ENCODE measurements around the gene RNF135. TPM values are rescaled to one million over a fixed set of nuclear protein-coding genes. Genes with fewer than 3 reads are reported as not detected.
"Not testable (repeated sequence)": the region's sequence is repeated elsewhere in the genome, so short reads cannot be mapped to it uniquely, and the experiment has no call there.

Gene RNF135
- total RNA-seq, 2 experiments from 2014 or later = 0.29 TPM; not detected in 1

DNA sequence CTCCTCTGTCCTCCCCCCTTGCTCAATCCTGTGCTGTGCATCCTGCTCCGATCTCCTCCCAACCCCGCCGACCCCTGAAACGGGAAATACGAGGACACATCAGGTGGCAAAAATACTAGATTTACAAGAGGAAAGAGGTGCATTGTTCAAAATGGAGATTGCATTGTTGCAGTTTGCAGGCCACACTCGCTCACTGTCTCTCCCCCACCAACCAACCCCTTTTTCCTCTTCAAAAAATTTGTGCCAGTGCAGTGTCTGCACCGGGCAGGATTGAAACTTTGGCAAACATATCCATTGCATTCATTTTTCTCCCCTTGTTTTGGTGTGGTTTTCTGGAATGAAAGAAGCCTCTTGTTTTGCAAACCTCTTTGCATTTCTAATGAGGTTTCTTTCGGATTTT is 61.0 kb downstream of the RNF135 start:
- Histone ChIP-seq H3K4me3 (ENCODE audit: low read depth, low read length, poor library complexity, severe bottlenecking) (no peak overlapping the region), H3K9me3 (ENCODE audit: low read length) (no peaks in the 10 kb centered on the region), H3K79me2 (ENCODE audit: insufficient read depth, low read depth, low read length) (no peaks in the 10 kb centered on the region), H4K20me1 (ENCODE audit: insufficient read depth, low read length) (no peaks in the 10 kb centered on the region), H3K4me2 (ENCODE audit: low read length) (no peak overlapping the region), H3K4me1 (ENCODE audit: insufficient read depth, low read length, poor library complexity, severe bottlenecking) (no peaks in the 10 kb centered on the region), H2AFZ (ENCODE audit: low read length) (no peak overlapping the region), H3K27ac (ENCODE audit: low read depth, low read length, poor library complexity, severe bottlenecking) (no peak overlapping the region), H3K9me2 (ENCODE audit: insufficient read depth, low read length) (no peaks in the 10 kb centered on the region), H3K36me3 (ENCODE audit: insufficient read depth, low read length) (no peaks in the 10 kb centered on the region)
- POLR2A ChIA-PET = no interaction called here
- intact Hi-C loops (cut with micrococcal nuclease; ENCODE audit: unreplicated experiment) = no loop called here
- no peak for DNase-seq (ENCODE audit: low spot score)
- CTCF ChIA-PET (ENCODE audit: unreplicated experiment) = no interaction called here
- TF ChIP-seq, protein P1, sequence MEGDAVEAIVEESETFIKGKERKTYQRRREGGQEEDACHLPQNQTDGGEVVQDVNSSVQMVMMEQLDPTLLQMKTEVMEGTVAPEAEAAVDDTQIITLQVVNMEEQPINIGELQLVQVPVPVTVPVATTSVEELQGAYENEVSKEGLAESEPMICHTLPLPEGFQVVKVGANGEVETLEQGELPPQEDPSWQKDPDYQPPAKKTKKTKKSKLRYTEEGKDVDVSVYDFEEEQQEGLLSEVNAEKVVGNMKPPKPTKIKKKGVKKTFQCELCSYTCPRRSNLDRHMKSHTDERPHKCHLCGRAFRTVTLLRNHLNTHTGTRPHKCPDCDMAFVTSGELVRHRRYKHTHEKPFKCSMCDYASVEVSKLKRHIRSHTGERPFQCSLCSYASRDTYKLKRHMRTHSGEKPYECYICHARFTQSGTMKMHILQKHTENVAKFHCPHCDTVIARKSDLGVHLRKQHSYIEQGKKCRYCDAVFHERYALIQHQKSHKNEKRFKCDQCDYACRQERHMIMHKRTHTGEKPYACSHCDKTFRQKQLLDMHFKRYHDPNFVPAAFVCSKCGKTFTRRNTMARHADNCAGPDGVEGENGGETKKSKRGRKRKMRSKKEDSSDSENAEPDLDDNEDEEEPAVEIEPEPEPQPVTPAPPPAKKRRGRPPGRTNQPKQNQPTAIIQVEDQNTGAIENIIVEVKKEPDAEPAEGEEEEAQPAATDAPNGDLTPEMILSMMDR (conservative IDR thresholded peaks at IDR 0.05; ENCODE audit: low read length) = no peak
- no TSS peak for BruUV-seq (replicated peaks)

DNA sequence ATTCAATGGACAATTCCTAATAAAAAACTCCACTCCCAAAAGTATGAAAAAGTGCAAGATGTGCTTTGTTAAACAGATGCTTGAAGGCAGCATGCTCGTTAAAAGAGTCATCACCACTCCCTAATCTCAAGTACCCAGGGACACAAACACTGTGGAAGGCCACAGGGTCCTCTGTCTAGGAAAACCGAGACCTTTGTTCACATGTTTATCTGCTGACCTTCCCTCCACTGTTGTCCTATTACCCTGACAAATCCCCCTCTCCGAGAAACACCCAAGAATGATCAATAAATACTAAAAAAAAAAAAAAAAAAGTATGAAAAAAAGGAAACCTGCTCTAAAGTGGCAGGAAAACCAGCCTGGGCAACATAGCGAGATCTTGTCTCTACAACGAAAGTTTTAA is 64.8 kb downstream of the RNF135 start:
- not testable (repeated sequence) for BruUV-seq (replicated peaks); H2AFZ ChIP-seq (ENCODE audit: low read length)

DNA sequence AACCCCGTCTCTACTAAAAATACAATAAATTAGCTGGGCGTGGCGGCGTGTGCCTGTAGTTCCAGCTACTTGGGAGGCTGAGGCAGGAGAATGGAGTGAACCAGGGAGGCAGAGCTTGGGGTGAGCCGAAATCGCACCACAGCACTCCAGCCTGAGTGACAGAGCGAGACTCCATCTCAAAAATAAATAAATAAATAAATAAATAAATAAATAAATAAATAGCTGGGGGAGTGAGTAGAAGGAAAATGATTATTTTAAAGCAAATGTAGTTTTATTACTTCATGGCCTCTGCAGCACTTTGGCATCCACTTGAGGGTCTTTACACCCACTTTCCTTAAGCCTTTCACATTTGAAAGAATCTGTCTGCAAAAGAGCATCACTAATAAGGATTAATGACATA is 70.0 kb downstream of the RNF135 start:
- CTCF ChIA-PET (ENCODE audit: unreplicated experiment); intact Hi-C loops (cut with micrococcal nuclease; ENCODE audit: unreplicated experiment); H3K4me3 ChIP-seq (ENCODE audit: low read depth, low read length, poor library complexity, severe bottlenecking); H3K9me2 ChIP-seq (ENCODE audit: insufficient read depth, low read length); BruUV-seq (replicated peaks); H3K27ac ChIP-seq (ENCODE audit: low read depth, low read length, poor library complexity, severe bottlenecking); H3K4me2 ChIP-seq (ENCODE audit: low read length); H3K4me1 ChIP-seq (ENCODE audit: insufficient read depth, low read length, poor library complexity, severe bottlenecking); H4K20me1 ChIP-seq (ENCODE audit: insufficient read depth, low read length); H3K9me3 ChIP-seq (ENCODE audit: low read length); H2AFZ ChIP-seq (ENCODE audit: low read length); H3K79me2 ChIP-seq (ENCODE audit: insufficient read depth, low read depth, low read length); DNase-seq (ENCODE audit: low spot score); H3K36me3 ChIP-seq (ENCODE audit: insufficient read depth, low read length): not testable (repeated sequence)
- POLR2A ChIA-PET = interaction anchor here (0.6 kb wide), 1 partner anchor 58 kb away, joined by 4 read pairs; no protein-coding TSS in a partner anchor

More for the DNA sequence above, 64.8 kb downstream of the RNF135 start:
- H3K27ac ChIP-seq (ENCODE audit: low read depth, low read length, poor library complexity, severe bottlenecking); CTCF ChIA-PET (ENCODE audit: unreplicated experiment); intact Hi-C loops (cut with micrococcal nuclease; ENCODE audit: unreplicated experiment); H3K79me2 ChIP-seq (ENCODE audit: insufficient read depth, low read depth, low read length); H3K4me3 ChIP-seq (ENCODE audit: low read depth, low read length, poor library complexity, severe bottlenecking); H3K4me1 ChIP-seq (ENCODE audit: insufficient read depth, low read length, poor library complexity, severe bottlenecking); H3K9me2 ChIP-seq (ENCODE audit: insufficient read depth, low read length); DNase-seq (ENCODE audit: low spot score); H3K4me2 ChIP-seq (ENCODE audit: low read length); H3K36me3 ChIP-seq (ENCODE audit: insufficient read depth, low read length); H4K20me1 ChIP-seq (ENCODE audit: insufficient read depth, low read length); H3K9me3 ChIP-seq (ENCODE audit: low read length): not testable (repeated sequence)
- POLR2A ChIA-PET = interaction anchor here (0.7 kb wide), 2 partner anchors 18 to 1523 kb away, joined by 3 read pairs; no protein-coding TSS in a partner anchor

DNA sequence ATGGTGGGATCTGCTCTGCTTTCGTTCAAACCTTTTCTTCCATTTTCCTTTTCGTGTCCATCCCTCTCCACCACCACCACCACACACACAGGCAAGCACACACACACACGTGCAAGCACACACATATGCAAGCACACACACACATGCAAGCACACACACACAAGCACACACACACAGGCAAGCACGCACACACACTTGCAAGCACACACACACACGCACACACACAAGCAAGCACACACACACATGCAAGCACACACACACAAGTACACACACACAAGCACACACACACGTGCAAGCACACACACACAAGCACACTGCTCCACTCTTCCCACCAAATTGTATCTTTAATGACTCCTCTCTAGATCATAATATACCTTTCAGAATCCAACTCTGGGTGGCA is 71.5 kb downstream of the RNF135 start:
- BruUV-seq (replicated peaks); CTCF ChIA-PET (ENCODE audit: unreplicated experiment); H3K27ac ChIP-seq (ENCODE audit: low read depth, low read length, poor library complexity, severe bottlenecking); H3K36me3 ChIP-seq (ENCODE audit: insufficient read depth, low read length); H3K9me2 ChIP-seq (ENCODE audit: insufficient read depth, low read length); H3K9me3 ChIP-seq (ENCODE audit: low read length); H4K20me1 ChIP-seq (ENCODE audit: insufficient read depth, low read length); intact Hi-C loops (cut with micrococcal nuclease; ENCODE audit: unreplicated experiment); H3K4me1 ChIP-seq (ENCODE audit: insufficient read depth, low read length, poor library complexity, severe bottlenecking); POLR2A ChIA-PET; DNase-seq (ENCODE audit: low spot score); H3K4me2 ChIP-seq (ENCODE audit: low read length); H3K4me3 ChIP-seq (ENCODE audit: low read depth, low read length, poor library complexity, severe bottlenecking); H2AFZ ChIP-seq (ENCODE audit: low read length); H3K79me2 ChIP-seq (ENCODE audit: insufficient read depth, low read depth, low read length): not testable (repeated sequence)

DNA sequence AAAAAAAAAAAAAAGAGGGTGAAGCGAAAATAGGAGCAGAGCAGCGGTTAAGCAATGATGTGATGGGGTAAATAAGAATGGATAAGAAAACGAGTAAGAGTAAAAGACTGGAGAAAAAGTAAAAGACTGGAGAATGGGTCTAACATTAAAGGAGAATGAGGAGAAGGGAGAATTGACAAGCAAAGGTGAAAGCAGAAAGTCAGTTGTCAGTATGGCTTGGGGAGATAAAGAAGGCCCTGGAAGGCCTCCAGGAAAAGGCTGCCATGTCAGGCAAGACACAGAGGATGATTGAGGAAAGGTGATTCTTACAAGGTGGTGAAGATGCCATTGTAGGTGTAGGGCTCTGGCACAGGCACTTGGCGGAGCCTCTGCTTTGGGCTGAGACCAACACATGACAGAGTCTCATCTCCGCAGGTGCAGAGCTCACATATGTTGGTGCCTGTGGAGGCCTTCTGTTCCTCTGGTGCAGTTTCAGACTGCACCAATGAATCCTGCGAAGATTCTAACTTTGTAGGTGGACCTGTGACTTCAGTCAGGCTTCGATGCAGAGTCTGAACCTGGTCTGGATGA is 76.1 kb downstream of the RNF135 start:
- H3K4me3 ChIP-seq (ENCODE audit: low read depth, low read length, poor library complexity, severe bottlenecking); H3K27ac ChIP-seq (ENCODE audit: low read depth, low read length, poor library complexity, severe bottlenecking); H3K9me3 ChIP-seq (ENCODE audit: low read length); H2AFZ ChIP-seq (ENCODE audit: low read length); H3K9me2 ChIP-seq (ENCODE audit: insufficient read depth, low read length); POLR2A ChIA-PET; H3K36me3 ChIP-seq (ENCODE audit: insufficient read depth, low read length); H3K4me1 ChIP-seq (ENCODE audit: insufficient read depth, low read length, poor library complexity, severe bottlenecking); H3K79me2 ChIP-seq (ENCODE audit: insufficient read depth, low read depth, low read length); CTCF ChIA-PET (ENCODE audit: unreplicated experiment); BruUV-seq (replicated peaks); intact Hi-C loops (cut with micrococcal nuclease; ENCODE audit: unreplicated experiment); H4K20me1 ChIP-seq (ENCODE audit: insufficient read depth, low read length); H3K4me2 ChIP-seq (ENCODE audit: low read length); DNase-seq (ENCODE audit: low spot score): not testable (repeated sequence)

Data from OCI-LY7 (cell line).